Stimulated activated CD4-positive, alpha-beta T cell treated with anti-CD3 and anti-CD28 coated beads, Interleukin-2, amount 100 ng/mL, for 48 hours (primary cell): ENCODE data around the gene ZBTB17.

ENCODE experiments used
- DNase-seq, 2 donors: peaks; one replicate each; pipeline ENCODE4 v3.0.0-alpha.2; 2020

The ZBTB17 gene

GRCh38 chr1:15959827-15960446 is 16.0 kb downstream of the ZBTB17 start:
- DNase-seq: no peak

GRCh38 chr1:15959424-15959823 is 16.5 kb downstream of the ZBTB17 start:
- no peak for DNase-seq

- no peak for DNase-seq
Observed at GRCh38 chr1:15958793-15959192, 17.1 kb downstream of the ZBTB17 start.

- DNase-seq: no peak
Observed at GRCh38 chr1:15958111-15958510, 17.8 kb downstream of the ZBTB17 start.

- no peak for DNase-seq
Observed at GRCh38 chr1:15957221-15958095, 18.4 kb downstream of the ZBTB17 start.

GRCh38 chr1:15956150-15956549 is 19.8 kb downstream of the ZBTB17 start:
- no peak for DNase-seq

- no peak for DNase-seq
Observed at GRCh38 chr1:15955552-15955951, 20.3 kb downstream of the ZBTB17 start.

GRCh38 chr1:15954316-15954715 is 21.6 kb downstream of the ZBTB17 start:
- DNase-seq: no peak

- no peak for DNase-seq
Observed at GRCh38 chr1:15953791-15954241, 22.1 kb downstream of the ZBTB17 start.

GRCh38 chr1:15953294-15953771 is 22.6 kb downstream of the ZBTB17 start:
- no peak for DNase-seq

- no peak for DNase-seq
Observed at GRCh38 chr1:15952317-15953258, 23.3 kb downstream of the ZBTB17 start.

GRCh38 chr1:15951341-15952153 is 24.4 kb downstream of the ZBTB17 start:
- no peak for DNase-seq

GRCh38 chr1:15950763-15951295 is 25.1 kb downstream of the ZBTB17 start:
- DNase-seq: peak; percentile 71 to 77

- DNase-seq: peak; percentile 41 to 49
Observed at GRCh38 chr1:15950302-15950701, 25.6 kb downstream of the ZBTB17 start.

GRCh38 chr1:15949453-15950245 is 26.3 kb downstream of the ZBTB17 start:
- peak; percentile 79 to 81 for DNase-seq

GRCh38 chr1:15948595-15949452 is 27.1 kb downstream of the ZBTB17 start:
- peak in 1 of 2 donors; percentile 37 for DNase-seq

GRCh38 chr1:15948091-15948591 is 27.8 kb downstream of the ZBTB17 start:
- no peak for DNase-seq

- DNase-seq: no peak
Observed at GRCh38 chr1:15947382-15948090, 28.4 kb downstream of the ZBTB17 start.
